Breast epithelium (tissue), 4 donors: Measurements from ENCODE around the gene OR2Z1. TPM values are rescaled to one million over a fixed set of nuclear protein-coding genes. Genes with fewer than 3 reads are reported as not detected.
"Not testable (repeated sequence)": the region's sequence is repeated elsewhere in the genome, so short reads cannot be mapped to it uniquely, and the experiment has no call there.

Source experiments
- DNase-seq, 2 donors: peaks; one replicate each; pipeline ENCODE4 v3.0.0-alpha.2; 2019; ENCODE audit warnings: low spot score in 2 of 2
- H3K27ac ChIP-seq, 2 donors: fragments of 200-600 bp; sonication (generic) in 1 of 2; one replicate each; pipeline ENCODE4 v1.5.1; 2016 to 2019; ENCODE audit warnings: mild to moderate bottlenecking in 1 of 2
- H3K27me3 ChIP-seq, 2 donors: fragments of 200-600 bp; sonication (generic) in 1 of 2; one replicate each; pipeline versions ENCODE4 v1.5.1 to v1.6.0; 2017 to 2019; ENCODE audit warnings: control low read depth in 1 of 2, mild to moderate bottlenecking in 1 of 2
- H3K36me3 ChIP-seq: fragments of 200-600 bp; one replicate; pipeline ENCODE4 v1.5.1; 2019
- H3K4me1 ChIP-seq, 2 donors: fragments of 200-600 bp; sonication (generic); one replicate each; pipeline ENCODE4 v1.5.1; 2016 to 2019; ENCODE audit warnings: control low read depth in 1 of 2
- H3K4me3 ChIP-seq, 3 donors: fragments of 200-600 bp; sonication (generic); 1 replicate in 2 of 3; 2 replicates in 1 of 3; pipeline ENCODE4 v1.5.1; 2016 to 2019; ENCODE audit warnings: mild to moderate bottlenecking in 3 of 3, moderate library complexity in 2 of 3
- H3K9me3 ChIP-seq, 2 donors: fragments of 200-600 bp; sonication (generic) in 1 of 2; one replicate each; pipeline ENCODE4 v1.5.1; 2016 to 2019; ENCODE audit warnings: control low read depth in 1 of 2
- CTCF ChIP-seq, 3 donors: fragments of 450-650 bp; IDR thresholded peaks; one replicate each; pipeline ENCODE4 v1.5.1; 2016 to 2017; ENCODE audit warnings: antibody characterized with exemption in 3 of 3, mild to moderate bottlenecking in 3 of 3, moderate library complexity in 3 of 3
- POLR2A ChIP-seq: fragments of 450-650 bp; IDR thresholded peaks from one replicate; pipeline ENCODE4 v1.6.1; 2016; ENCODE audit warnings: antibody characterized with exemption, mild to moderate bottlenecking, moderate library complexity
- POLR2AphosphoS5 ChIP-seq, 3 donors: sonication (generic); formaldehyde crosslinking; IDR thresholded peaks; one replicate each; pipeline ENCODE4 v1.6.1; 2017; ENCODE audit warnings: antibody characterized with exemption in 3 of 3
- intact Hi-C: fragments of 100-400 bp; cut with DNase I; formaldehyde crosslinking; loops from one replicate; pipeline ENCODE4 v1.15.1; 2023; ENCODE audit warnings: low total_unique reads
- total RNA-seq, 3 donors: library from RNA; depleted of rRNA; stranded (reverse); fragments of >200 nt; gene quantifications; one replicate each; pipeline ENCODE4 v1.1.0, GENCODE V29; 2016

Gene OR2Z1
- total RNA-seq, 3 donors from 2014 or later, result not detected

DNA sequence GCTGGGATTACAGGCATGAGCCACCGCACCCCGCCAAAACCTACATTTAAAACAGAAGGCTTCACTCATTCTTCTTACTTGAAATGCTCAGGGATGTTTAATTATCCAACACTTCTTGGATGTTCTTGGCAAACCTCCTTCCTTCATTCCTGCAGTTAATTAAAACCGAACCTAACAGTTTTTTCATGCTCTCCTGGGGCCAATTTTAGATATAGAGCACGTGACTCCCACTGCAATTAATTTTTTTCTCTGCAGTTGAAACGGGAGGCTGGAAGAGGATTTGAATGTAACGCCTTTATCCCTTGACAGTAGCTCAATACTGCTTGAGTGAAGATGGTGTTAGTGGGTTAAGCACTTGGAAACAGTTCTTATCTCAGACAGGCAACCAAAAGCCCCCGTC, 18.2 kb upstream of the OR2Z1 start:
- no peaks in the 10 kb centered on the region for H3K9me3 ChIP-seq
- intact Hi-C loops, result no loop called here
- no peak for TF ChIP-seq CTCF (IDR thresholded peaks at IDR 0.05)
- no peak for DNase-seq
- peaks cover 0 to 23% of the 10 kb centered on the region in 2 donors for H3K27me3 ChIP-seq
- H3K36me3 ChIP-seq, result no peaks in the 10 kb centered on the region
- no peak overlapping the region for H3K27ac ChIP-seq
- no peak overlapping the region for H3K4me3 ChIP-seq
- H3K4me1 ChIP-seq, result no peaks in the 10 kb centered on the region

- intact Hi-C loops, H3K9me3 ChIP-seq, DNase-seq, H3K4me1 ChIP-seq, H3K36me3 ChIP-seq, H3K4me3 ChIP-seq, H3K27ac ChIP-seq, H3K27me3 ChIP-seq: not testable (repeated sequence)
These were observed 16.1 kb upstream of the OR2Z1 start for GRCh38 chr19:8705304-8705703.

GRCh38 chr19:8705742-8706141, 15.7 kb upstream of the OR2Z1 start:
- Histone ChIP-seq H3K4me1 (no peaks in the 10 kb centered on the region), H3K9me3 (no peaks in the 10 kb centered on the region)
- no peak for TF ChIP-seq CTCF (IDR thresholded peaks at IDR 0.05)
- TF ChIP-seq POLR2A, result no peak
- TF ChIP-seq POLR2AphosphoS5 (IDR thresholded peaks at IDR 0.05), result no peak

GRCh38 chr19:8710337-8710736, 11.1 kb upstream of the OR2Z1 start:
- H3K27me3 ChIP-seq, H3K27ac ChIP-seq, DNase-seq, intact Hi-C loops, H3K4me3 ChIP-seq, H3K36me3 ChIP-seq, H3K4me1 ChIP-seq: not testable (repeated sequence)
- peaks cover 7 to 17% of the 10 kb centered on the region in 2 donors for H3K9me3 ChIP-seq

More at GRCh38 chr19:8705742-8706141, 15.7 kb upstream of the OR2Z1 start:
- H3K27me3 ChIP-seq, result peaks cover 0 to 5% of the 10 kb centered on the region in 2 donors
- H3K4me3 ChIP-seq, result no peak overlapping the region
- no peak overlapping the region for H3K27ac ChIP-seq
- DNase-seq, result no peak
- no peaks in the 10 kb centered on the region for H3K36me3 ChIP-seq
- intact Hi-C loops, result no loop called here

- peaks cover 0 to 9% of the 10 kb centered on the region in 2 donors for H3K27me3 ChIP-seq
- no peak overlapping the region for H3K4me3 ChIP-seq
- no peak for DNase-seq
- H3K9me3 ChIP-seq, result no peaks in the 10 kb centered on the region
- H3K27ac ChIP-seq, result no peak overlapping the region
- no peaks in the 10 kb centered on the region for H3K36me3 ChIP-seq
- TF ChIP-seq CTCF (IDR thresholded peaks at IDR 0.05), result no peak
- no peak for TF ChIP-seq POLR2A
- no peak for TF ChIP-seq POLR2AphosphoS5 (IDR thresholded peaks at IDR 0.05)
- intact Hi-C loops, result no loop called here
- H3K4me1 ChIP-seq, result no peaks in the 10 kb centered on the region
These were observed 598 bp downstream of the OR2Z1 start for GRCh38 chr19:8722032-8722431.

- H3K36me3 ChIP-seq, result no peaks in the 10 kb centered on the region
- TF ChIP-seq POLR2A (no peak), CTCF (IDR thresholded peaks at IDR 0.05) (no peak), POLR2AphosphoS5 (IDR thresholded peaks at IDR 0.05) (no peak)
- no peaks in the 10 kb centered on the region for H3K4me1 ChIP-seq
- peaks cover 0 to 9% of the 10 kb centered on the region in 2 donors for H3K27me3 ChIP-seq
- H3K27ac ChIP-seq, result no peak overlapping the region
- H3K9me3 ChIP-seq, result no peaks in the 10 kb centered on the region
- no peak overlapping the region for H3K4me3 ChIP-seq
- no peak for DNase-seq
- intact Hi-C loops, result no loop called here
These were observed 2.8 kb downstream of the OR2Z1 start for GRCh38 chr19:8724276-8724675.
